Panc1 (cell line): Measurements from ENCODE around the gene UPF2. TPM values are rescaled to one million over a fixed set of nuclear protein-coding genes. Genes with fewer than 3 reads are reported as not detected.
"Not testable (repeated sequence)": the region's sequence is repeated elsewhere in the genome, so short reads cannot be mapped to it uniquely, and the experiment has no call there.

Experiments
- ATAC-seq: fragments of 200-7000 bp; cut with Tn5 transposase; 2 replicates; pipeline ENCODE4 v1.9.1; 2020; ENCODE audit warnings: mild to moderate bottlenecking, moderate library complexity
- BruUV-seq: library from RNA; stranded (reverse); fragments of 400-500 nt; replicated peaks from 2 replicates; lab custom pipeline; 2021; lab: Mats Ljungman, UMichigan
- CTCF ChIA-PET: fragments of 300-600 bp; sonication (Branson Sonifier 250); formaldehyde crosslinking; loops from one replicate; lab custom pipeline; 2022; ENCODE audit warnings: antibody characterized with exemption; lab: Charles Lee
- POLR2A ChIA-PET: fragments of 300-600 bp; sonication (Branson Sonifier 250); formaldehyde crosslinking; loops from one replicate; lab custom pipeline; 2022; ENCODE audit warnings: antibody characterized with exemption; lab: Charles Lee
- DNase-seq: peaks from one replicate; pipeline ENCODE4 v3.0.0-alpha.2; 2010; ENCODE audit warnings: low read depth, low spot score
- H3K27ac ChIP-seq: 2 replicates; pipeline ENCODE4 v1.5.1; 2011; ENCODE audit warnings: mild to moderate bottlenecking, low read length, inconsistent platforms
- H3K27me3 ChIP-seq: fragments of 200-500 bp; sonication (Bioruptor generic); 2 replicates; pipeline ENCODE4 v1.6.0; 2014; ENCODE audit warnings: low read length, inconsistent platforms; ENCODE audit not compliant: control insufficient read depth, insufficient read depth
- H3K36me3 ChIP-seq: fragments of 200-500 bp; sonication (Bioruptor generic); 2 replicates; pipeline ENCODE4 v1.5.1; 2014; ENCODE audit warnings: inconsistent platforms, mild to moderate bottlenecking, low read length, moderate library complexity; ENCODE audit not compliant: control insufficient read depth, insufficient read depth
- H3K4me1 ChIP-seq: 2 replicates; pipeline ENCODE4 v1.5.1; 2011; ENCODE audit warnings: inconsistent platforms, mild to moderate bottlenecking, low read length, moderate library complexity; ENCODE audit not compliant: control insufficient read depth, insufficient read depth
- H3K4me3 ChIP-seq, 2 experiments: 2 replicates each; pipeline ENCODE4 v1.5.1; 2011 to 2012; ENCODE audit warnings: low read depth in 2 of 2, low read length in 2 of 2, mild to moderate bottlenecking in 2 of 2, inconsistent platforms in 1 of 2, moderate library complexity in 1 of 2
- H3K9me3 ChIP-seq: fragments of 200-500 bp; sonication (Bioruptor generic); 2 replicates; pipeline ENCODE4 v1.5.1; 2014; ENCODE audit warnings: low read depth, mild to moderate bottlenecking, inconsistent platforms, low read length, moderate library complexity; ENCODE audit not compliant: control insufficient read depth, insufficient read depth
- SIN3A ChIP-seq: IDR thresholded peaks from 2 replicates; pipeline ENCODE4 v1.6.1; 2012; ENCODE audit warnings: low read depth, mild to moderate bottlenecking, low read length, moderate library complexity, borderline replicate concordance; ENCODE audit not compliant: insufficient read depth
- TCF7L2 ChIP-seq: IDR thresholded peaks from 2 replicates; pipeline ENCODE4 v1.6.1; 2011; ENCODE audit warnings: mild to moderate bottlenecking, low read depth, low read length, inconsistent platforms
- in situ Hi-C: cut with HindIII; loops from 2 replicates; pipeline ENCODE4 v1.10.0; 2016; ENCODE audit warnings: low sequenced_read_pairs, low pct_unique_long_range_greater_than_20kb
- intact Hi-C: fragments of 100-400 bp; cut with micrococcal nuclease; formaldehyde crosslinking; loops from one replicate; pipeline ENCODE4 v1.10.0; 2022; ENCODE audit not compliant: unreplicated experiment
- total RNA-seq: library from RNA; stranded (reverse); gene quantifications from one replicate; pipeline ENCODE4 v1.2.1, GENCODE V29; 2021; ENCODE audit not compliant: unreplicated experiment
- TF ChIP-seq, protein P1 (sequence below), 2 experiments: IDR thresholded peaks; 2 replicates each; pipeline ENCODE4 v1.6.1; 2011 to 2012; ENCODE audit warnings: low read depth in 2 of 2, control low read depth in 1 of 2, low read length in 1 of 2, mild to moderate bottlenecking in 1 of 2, moderate library complexity in 1 of 2; ENCODE audit not compliant: insufficient read depth in 1 of 2

The UPF2 gene
- total RNA-seq, 1 experiment from 2014 or later: 19.1 TPM

GRCh38 chr10:11891776-11892486, 150.7 kb downstream of the UPF2 start:
- no peak for TF ChIP-seq TCF7L2
- TF ChIP-seq, protein P1, sequence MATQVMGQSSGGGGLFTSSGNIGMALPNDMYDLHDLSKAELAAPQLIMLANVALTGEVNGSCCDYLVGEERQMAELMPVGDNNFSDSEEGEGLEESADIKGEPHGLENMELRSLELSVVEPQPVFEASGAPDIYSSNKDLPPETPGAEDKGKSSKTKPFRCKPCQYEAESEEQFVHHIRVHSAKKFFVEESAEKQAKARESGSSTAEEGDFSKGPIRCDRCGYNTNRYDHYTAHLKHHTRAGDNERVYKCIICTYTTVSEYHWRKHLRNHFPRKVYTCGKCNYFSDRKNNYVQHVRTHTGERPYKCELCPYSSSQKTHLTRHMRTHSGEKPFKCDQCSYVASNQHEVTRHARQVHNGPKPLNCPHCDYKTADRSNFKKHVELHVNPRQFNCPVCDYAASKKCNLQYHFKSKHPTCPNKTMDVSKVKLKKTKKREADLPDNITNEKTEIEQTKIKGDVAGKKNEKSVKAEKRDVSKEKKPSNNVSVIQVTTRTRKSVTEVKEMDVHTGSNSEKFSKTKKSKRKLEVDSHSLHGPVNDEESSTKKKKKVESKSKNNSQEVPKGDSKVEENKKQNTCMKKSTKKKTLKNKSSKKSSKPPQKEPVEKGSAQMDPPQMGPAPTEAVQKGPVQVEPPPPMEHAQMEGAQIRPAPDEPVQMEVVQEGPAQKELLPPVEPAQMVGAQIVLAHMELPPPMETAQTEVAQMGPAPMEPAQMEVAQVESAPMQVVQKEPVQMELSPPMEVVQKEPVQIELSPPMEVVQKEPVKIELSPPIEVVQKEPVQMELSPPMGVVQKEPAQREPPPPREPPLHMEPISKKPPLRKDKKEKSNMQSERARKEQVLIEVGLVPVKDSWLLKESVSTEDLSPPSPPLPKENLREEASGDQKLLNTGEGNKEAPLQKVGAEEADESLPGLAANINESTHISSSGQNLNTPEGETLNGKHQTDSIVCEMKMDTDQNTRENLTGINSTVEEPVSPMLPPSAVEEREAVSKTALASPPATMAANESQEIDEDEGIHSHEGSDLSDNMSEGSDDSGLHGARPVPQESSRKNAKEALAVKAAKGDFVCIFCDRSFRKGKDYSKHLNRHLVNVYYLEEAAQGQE (IDR thresholded peaks at IDR 0.05; ENCODE audit: insufficient read depth in 1 of 2, low read depth in 2 of 2, low read length in 1 of 2): no peak
- no peaks in the 10 kb centered on the region for H3K27me3 ChIP-seq
- no TSS peak for BruUV-seq
- no peaks in the 10 kb centered on the region for H3K36me3 ChIP-seq
- no peak for DNase-seq
- in situ Hi-C loops: no loop called here
- intact Hi-C loops: no loop called here
- CTCF ChIA-PET: no interaction called here
- no peak for ATAC-seq
- H3K4me1 ChIP-seq: no peaks in the 10 kb centered on the region
- H3K4me3 ChIP-seq: no peak overlapping the region
- POLR2A ChIA-PET: no interaction called here
- H3K9me3 ChIP-seq: no peaks in the 10 kb centered on the region
- H3K27ac ChIP-seq: no peak overlapping the region

DNA sequence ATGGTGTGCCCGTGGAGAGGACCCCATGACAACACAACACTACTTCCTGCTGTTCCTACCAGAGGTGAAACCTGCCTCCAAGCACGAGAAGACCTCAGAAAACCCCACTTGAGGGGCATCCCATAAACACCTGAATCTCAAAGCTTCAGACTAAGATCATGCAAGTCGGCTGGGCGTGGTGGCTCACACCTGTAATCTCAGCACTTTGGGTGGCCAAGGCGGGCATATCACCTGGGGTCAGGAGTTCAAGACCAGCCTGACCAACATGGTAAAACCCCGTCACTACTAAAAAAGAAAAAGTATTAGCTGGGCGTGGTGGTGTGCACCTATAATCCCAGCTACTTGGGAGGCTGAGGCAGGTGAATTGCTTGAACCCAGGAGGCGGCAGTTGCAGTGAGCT, 153.3 kb downstream of the UPF2 start:
- H3K4me3 ChIP-seq, H3K9me3 ChIP-seq, in situ Hi-C loops, DNase-seq, POLR2A ChIA-PET, H3K4me1 ChIP-seq, ATAC-seq, H3K36me3 ChIP-seq, CTCF ChIA-PET, H3K27ac ChIP-seq, intact Hi-C loops, H3K27me3 ChIP-seq, BruUV-seq: not testable (repeated sequence)

- no peak for TF ChIP-seq SIN3A
- no peak for TF ChIP-seq TCF7L2
- TF ChIP-seq, protein P1 (IDR thresholded peaks at IDR 0.05; ENCODE audit: insufficient read depth in 1 of 2, low read depth in 2 of 2, low read length in 1 of 2): no peak
- ChIA-PET POLR2A (no interaction called here), CTCF (no interaction called here)
- Histone ChIP-seq H3K27me3 (no peaks in the 10 kb centered on the region), H3K4me3 (no peak overlapping the region), H3K4me1 (no peaks in the 10 kb centered on the region), H3K27ac (no peak overlapping the region), H3K9me3 (no peaks in the 10 kb centered on the region), H3K36me3 (no peaks in the 10 kb centered on the region)
- in situ Hi-C loops: no loop called here
- ATAC-seq (no peak), DNase-seq (no peak)
- BruUV-seq: no TSS peak
- intact Hi-C loops: no loop called here
Measured at GRCh38 chr10:11887381-11888227, 155.0 kb downstream of the UPF2 start.
